ENCODE measurements around the gene SPTBN1.
A peak's percentile ranks its signal among the peaks of the same experiment; 100 is the strongest.

Gene SPTBN1

GRCh38 chr2:54657664-54658083, 201.5 kb downstream of the SPTBN1 start:
- Histone ChIP-seq H3K27me3 (ENCODE audit: control insufficient read depth in 3 of 3, insufficient read depth in 3 of 3, low read depth in 1 of 3, low read length in 3 of 3) (no peaks in the 10 kb centered on the region), H3K9ac (ENCODE audit: low read depth, low read length, poor library complexity) (no peak overlapping the region), H2AK5ac (ENCODE audit: low read depth, low read length) (no peak overlapping the region), H3K18ac (ENCODE audit: low read length) (no peak overlapping the region), H3K4ac (ENCODE audit: low read length) (no peak overlapping the region), H4K8ac (ENCODE audit: low read depth, low read length) (no peak overlapping the region), H3K36me3 (replicated peaks in 1 of 2; ENCODE audit: control insufficient read depth in 2 of 2, insufficient read depth in 2 of 2, low read length in 2 of 2) (peaks cover 42 to 99% of the 10 kb centered on the region in 2 donors), H3K4me1 (ENCODE audit: control insufficient read depth in 2 of 2, insufficient read depth in 1 of 2, low read depth in 1 of 2, low read length in 2 of 2) (no peaks in the 10 kb centered on the region), H2BK12ac (ENCODE audit: low read length) (no peak overlapping the region), H3K23ac (ENCODE audit: low read depth, low read length, poor library complexity) (no peak overlapping the region), H3K9me3 (replicated peaks in 1 of 2; ENCODE audit: control insufficient read depth in 2 of 2, insufficient read depth in 1 of 2, low read depth in 1 of 2, low read length in 2 of 2) (no peaks in the 10 kb centered on the region), H3K4me2 (ENCODE audit: insufficient read depth, low read length, poor library complexity, severe bottlenecking) (no peak overlapping the region), H2AFZ (ENCODE audit: low read length) (no peak overlapping the region), H3K27ac (replicated peaks; ENCODE audit: low read length) (no peak overlapping the region), H2BK5ac (ENCODE audit: low read length) (no peak overlapping the region), H3K4me3 (ENCODE audit: low read length in 2 of 2) (no peak overlapping the region), H2BK15ac (ENCODE audit: low read length) (no peak overlapping the region), H3K79me1 (ENCODE audit: low read depth, low read length) (no peaks in the 10 kb centered on the region), H3K14ac (ENCODE audit: low read length) (no peak overlapping the region), H4K91ac (ENCODE audit: low read depth, low read length, poor library complexity) (no peak overlapping the region), H2BK120ac (ENCODE audit: low read depth, low read length) (no peak overlapping the region)
- DNase-seq (ENCODE audit: low spot score) = peak; percentile 18
- no CpG with 5 or more reads among the region's 12 CpGs for WGBS, 2 donors (ENCODE audit: extremely low coverage in 2 of 2, insufficient read length in 2 of 2, insufficient replicate concordance in 1 of 2)

GRCh38 chr2:54658564-54659071, 202.5 kb downstream of the SPTBN1 start:
- Histone ChIP-seq H2AK5ac (ENCODE audit: low read depth, low read length) (no peak overlapping the region), H3K9me3 (replicated peaks in 1 of 2; ENCODE audit: control insufficient read depth in 2 of 2, insufficient read depth in 1 of 2, low read depth in 1 of 2, low read length in 2 of 2) (no peaks in the 10 kb centered on the region), H3K4me2 (ENCODE audit: insufficient read depth, low read length, poor library complexity, severe bottlenecking) (no peak overlapping the region), H3K79me1 (ENCODE audit: low read depth, low read length) (no peaks in the 10 kb centered on the region), H3K27ac (replicated peaks; ENCODE audit: low read length) (no peak overlapping the region), H3K14ac (ENCODE audit: low read length) (no peak overlapping the region), H2AFZ (ENCODE audit: low read length) (no peak overlapping the region), H3K4ac (ENCODE audit: low read length) (no peak overlapping the region), H3K18ac (ENCODE audit: low read length) (no peak overlapping the region), H3K27me3 (ENCODE audit: control insufficient read depth in 3 of 3, insufficient read depth in 3 of 3, low read depth in 1 of 3, low read length in 3 of 3) (no peaks in the 10 kb centered on the region), H3K9ac (ENCODE audit: low read depth, low read length, poor library complexity) (no peak overlapping the region), H4K8ac (ENCODE audit: low read depth, low read length) (no peak overlapping the region), H3K36me3 (replicated peaks in 1 of 2; ENCODE audit: control insufficient read depth in 2 of 2, insufficient read depth in 2 of 2, low read length in 2 of 2) (peaks cover 43 to 99% of the 10 kb centered on the region in 2 donors), H2BK15ac (ENCODE audit: low read length) (no peak overlapping the region), H2BK5ac (ENCODE audit: low read length) (no peak overlapping the region), H2BK12ac (ENCODE audit: low read length) (no peak overlapping the region), H2BK120ac (ENCODE audit: low read depth, low read length) (no peak overlapping the region), H3K4me1 (ENCODE audit: control insufficient read depth in 2 of 2, insufficient read depth in 1 of 2, low read depth in 1 of 2, low read length in 2 of 2) (no peaks in the 10 kb centered on the region), H4K91ac (ENCODE audit: low read depth, low read length, poor library complexity) (no peak overlapping the region), H3K23ac (ENCODE audit: low read depth, low read length, poor library complexity) (no peak overlapping the region), H3K4me3 (ENCODE audit: low read length in 2 of 2) (no peak overlapping the region)
- no CpG with 5 or more reads among the region's 1 CpG for WGBS, 2 donors (ENCODE audit: extremely low coverage in 2 of 2, insufficient read length in 2 of 2, insufficient replicate concordance in 1 of 2)
- DNase-seq (ENCODE audit: low spot score) = no peak

GRCh38 chr2:54659527-54659926, 203.4 kb downstream of the SPTBN1 start:
- Histone ChIP-seq H3K23ac (ENCODE audit: low read depth, low read length, poor library complexity) (no peak overlapping the region), H3K4me1 (ENCODE audit: control insufficient read depth in 2 of 2, insufficient read depth in 1 of 2, low read depth in 1 of 2, low read length in 2 of 2) (no peaks in the 10 kb centered on the region), H2BK120ac (ENCODE audit: low read depth, low read length) (no peak overlapping the region), H2BK15ac (ENCODE audit: low read length) (no peak overlapping the region), H3K4ac (ENCODE audit: low read length) (no peak overlapping the region), H3K4me3 (ENCODE audit: low read length in 2 of 2) (no peak overlapping the region), H3K36me3 (replicated peaks in 1 of 2; ENCODE audit: control insufficient read depth in 2 of 2, insufficient read depth in 2 of 2, low read length in 2 of 2) (peaks cover 44 to 99% of the 10 kb centered on the region in 2 donors), H2BK5ac (ENCODE audit: low read length) (no peak overlapping the region), H3K18ac (ENCODE audit: low read length) (no peak overlapping the region), H4K91ac (ENCODE audit: low read depth, low read length, poor library complexity) (no peak overlapping the region), H3K9ac (ENCODE audit: low read depth, low read length, poor library complexity) (no peak overlapping the region), H4K8ac (ENCODE audit: low read depth, low read length) (no peak overlapping the region), H3K27ac (replicated peaks; ENCODE audit: low read length) (no peak overlapping the region), H3K9me3 (replicated peaks in 1 of 2; ENCODE audit: control insufficient read depth in 2 of 2, insufficient read depth in 1 of 2, low read depth in 1 of 2, low read length in 2 of 2) (no peaks in the 10 kb centered on the region), H3K27me3 (ENCODE audit: control insufficient read depth in 3 of 3, insufficient read depth in 3 of 3, low read depth in 1 of 3, low read length in 3 of 3) (no peaks in the 10 kb centered on the region), H2BK12ac (ENCODE audit: low read length) (no peak overlapping the region), H3K14ac (ENCODE audit: low read length) (no peak overlapping the region), H3K79me1 (ENCODE audit: low read depth, low read length) (no peaks in the 10 kb centered on the region), H3K4me2 (ENCODE audit: insufficient read depth, low read length, poor library complexity, severe bottlenecking) (no peak overlapping the region), H2AFZ (ENCODE audit: low read length) (no peak overlapping the region), H2AK5ac (ENCODE audit: low read depth, low read length) (no peak overlapping the region)
- no peak for DNase-seq (ENCODE audit: low spot score)
- no CpG with 5 or more reads among the region's 4 CpGs for WGBS, 2 donors (ENCODE audit: extremely low coverage in 2 of 2, insufficient read length in 2 of 2, insufficient replicate concordance in 1 of 2)

- H3K4me3 ChIP-seq (ENCODE audit: low read length in 2 of 2) = no peak overlapping the region
- no peak overlapping the region for H3K27ac ChIP-seq (replicated peaks; ENCODE audit: low read length)
- H3K14ac ChIP-seq (ENCODE audit: low read length) = no peak overlapping the region
- DNase-seq (ENCODE audit: low spot score) = no peak
- no peak overlapping the region for H4K91ac ChIP-seq (ENCODE audit: low read depth, low read length, poor library complexity)
- H2BK12ac ChIP-seq (ENCODE audit: low read length) = no peak overlapping the region
- H3K4ac ChIP-seq (ENCODE audit: low read length) = no peak overlapping the region
- no peak overlapping the region for H2BK120ac ChIP-seq (ENCODE audit: low read depth, low read length)
- H2AK5ac ChIP-seq (ENCODE audit: low read depth, low read length) = no peak overlapping the region
- no peak overlapping the region for H2BK5ac ChIP-seq (ENCODE audit: low read length)
- no CpG with 5 or more reads among the region's 12 CpGs for WGBS, 2 donors (ENCODE audit: extremely low coverage in 2 of 2, insufficient read length in 2 of 2, insufficient replicate concordance in 1 of 2)
- peak overlapping the region; percentile 7 for H3K9ac ChIP-seq (ENCODE audit: low read depth, low read length, poor library complexity)
- H3K9me3 ChIP-seq (replicated peaks in 1 of 2; ENCODE audit: control insufficient read depth in 2 of 2, insufficient read depth in 1 of 2, low read depth in 1 of 2, low read length in 2 of 2) = no peaks in the 10 kb centered on the region
- no peak overlapping the region for H3K18ac ChIP-seq (ENCODE audit: low read length)
- no peak overlapping the region for H4K8ac ChIP-seq (ENCODE audit: low read depth, low read length)
- H3K4me2 ChIP-seq (ENCODE audit: insufficient read depth, low read length, poor library complexity, severe bottlenecking) = no peak overlapping the region
- H3K4me1 ChIP-seq (ENCODE audit: control insufficient read depth in 2 of 2, insufficient read depth in 1 of 2, low read depth in 1 of 2, low read length in 2 of 2) = no peaks in the 10 kb centered on the region
- no peak overlapping the region for H3K23ac ChIP-seq (ENCODE audit: low read depth, low read length, poor library complexity)
- no peak overlapping the region for H2BK15ac ChIP-seq (ENCODE audit: low read length)
- peaks cover 40 to 99% of the 10 kb centered on the region in 2 donors for H3K36me3 ChIP-seq (replicated peaks in 1 of 2; ENCODE audit: control insufficient read depth in 2 of 2, insufficient read depth in 2 of 2, low read length in 2 of 2)
- H3K27me3 ChIP-seq (ENCODE audit: control insufficient read depth in 3 of 3, insufficient read depth in 3 of 3, low read depth in 1 of 3, low read length in 3 of 3) = no peaks in the 10 kb centered on the region
- no peaks in the 10 kb centered on the region for H3K79me1 ChIP-seq (ENCODE audit: low read depth, low read length)
- H2AFZ ChIP-seq (ENCODE audit: low read length) = no peak overlapping the region
These were observed 204.6 kb downstream of the SPTBN1 start for GRCh38 chr2:54660752-54661151.
